ENCODE results near the gene ACOT7.
A peak's percentile ranks its signal among the peaks of the same experiment; 100 is the strongest.

Gene ACOT7

DNA sequence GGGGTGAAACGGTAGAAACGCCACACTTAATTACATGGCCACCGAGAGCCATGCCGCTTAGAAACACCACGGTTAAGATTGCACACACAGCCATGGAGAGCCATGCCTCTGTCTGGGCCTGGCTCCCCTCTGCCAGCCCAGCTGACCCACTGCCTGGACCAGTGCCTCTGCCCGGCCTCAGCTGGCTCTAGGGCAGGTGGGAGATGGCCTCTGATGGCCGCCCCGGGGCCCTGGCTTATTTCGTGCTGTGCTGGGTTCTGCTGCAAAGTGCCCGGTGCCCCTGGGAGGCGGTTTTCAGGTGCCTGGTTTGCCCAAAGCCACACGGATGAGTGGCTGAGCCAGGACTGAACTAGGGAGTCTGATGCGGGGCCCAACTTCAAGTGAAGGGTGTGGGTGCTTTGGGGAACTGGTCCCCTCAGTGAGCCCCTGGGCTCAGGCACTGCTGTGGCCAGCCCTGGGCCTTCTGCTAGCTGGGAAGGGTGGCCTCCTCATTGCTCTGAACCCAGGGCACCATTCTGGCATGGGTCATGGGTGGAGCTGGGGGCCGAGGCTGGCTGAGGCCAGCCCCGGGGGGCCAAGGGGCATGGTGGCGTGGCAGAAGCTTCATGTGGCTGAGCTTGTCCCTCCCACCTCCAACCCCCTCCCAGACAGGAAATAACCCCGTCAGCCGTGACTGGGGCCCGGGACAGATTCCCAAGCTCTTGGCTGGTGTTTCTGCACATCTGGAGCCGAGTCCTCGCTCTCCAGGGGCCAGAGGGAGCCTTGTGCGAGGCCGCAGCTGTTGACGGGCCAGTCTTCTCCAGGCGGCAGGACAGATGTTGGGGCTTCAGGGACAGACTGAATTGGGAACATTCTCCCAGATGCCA, 130.8 kb downstream of the ACOT7 start:
- DNase-seq: no peak

DNA sequence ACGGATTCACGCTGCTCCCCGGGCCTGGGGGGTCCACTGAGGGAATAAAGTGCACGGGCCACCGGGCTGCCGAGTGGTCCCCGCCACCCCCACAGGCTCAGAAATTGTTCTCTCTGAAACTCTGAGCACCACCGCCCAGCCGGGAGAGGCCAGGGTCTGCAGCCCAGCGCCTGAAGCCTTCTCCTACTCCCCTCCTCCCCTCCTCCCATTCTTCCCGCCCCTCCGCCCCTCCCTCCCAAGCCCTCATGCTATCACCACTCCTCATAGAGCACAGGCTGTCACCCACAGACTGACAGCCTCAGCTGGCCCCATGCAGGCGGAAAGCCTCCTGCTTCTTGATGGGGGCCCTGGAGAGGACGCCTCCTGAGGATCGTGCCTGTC, 132.0 kb downstream of the ACOT7 start:
- DNase-seq: no peak

DNA sequence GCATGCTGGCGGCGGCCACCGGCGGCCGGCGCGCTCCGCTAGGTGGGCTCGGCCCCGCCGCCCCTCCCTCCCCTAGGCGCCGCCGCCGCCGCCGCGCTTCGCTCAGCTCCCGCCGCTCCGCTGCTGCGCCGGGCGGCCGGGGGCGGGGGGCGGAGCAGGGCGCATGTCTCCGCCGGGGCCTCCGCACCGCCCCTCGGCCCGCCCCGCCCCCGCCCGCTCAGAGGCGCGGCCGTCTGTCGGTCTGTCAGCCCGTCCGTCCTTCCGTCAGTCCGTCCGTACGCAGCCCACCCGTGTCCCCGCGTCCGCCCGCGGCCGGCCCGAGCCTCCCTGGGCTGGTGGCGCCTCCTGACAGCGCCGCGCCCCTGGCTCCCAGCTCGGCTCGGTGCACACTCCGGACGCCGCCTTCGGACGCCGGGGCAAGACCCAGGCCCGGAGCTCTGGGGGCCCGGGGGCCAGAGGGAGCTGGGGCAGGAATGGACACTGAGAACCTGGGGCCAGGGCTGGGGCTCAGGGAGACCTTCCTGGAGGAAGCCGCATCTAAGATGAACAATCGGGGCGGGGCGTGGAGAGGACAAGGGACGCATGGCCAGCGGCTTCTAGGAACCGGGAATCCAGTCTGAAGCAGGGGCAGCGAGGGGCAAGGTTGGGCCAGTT, 132.5 kb downstream of the ACOT7 start, which contains the start of gene GPR153:
Gene GPR153 (minus strand): TSS at position 138 of the 654 bp plus-strand sequence. CDS start 6,193 bp downstream, outside the sequence.
- DNase-seq: peak; percentile 83

DNA sequence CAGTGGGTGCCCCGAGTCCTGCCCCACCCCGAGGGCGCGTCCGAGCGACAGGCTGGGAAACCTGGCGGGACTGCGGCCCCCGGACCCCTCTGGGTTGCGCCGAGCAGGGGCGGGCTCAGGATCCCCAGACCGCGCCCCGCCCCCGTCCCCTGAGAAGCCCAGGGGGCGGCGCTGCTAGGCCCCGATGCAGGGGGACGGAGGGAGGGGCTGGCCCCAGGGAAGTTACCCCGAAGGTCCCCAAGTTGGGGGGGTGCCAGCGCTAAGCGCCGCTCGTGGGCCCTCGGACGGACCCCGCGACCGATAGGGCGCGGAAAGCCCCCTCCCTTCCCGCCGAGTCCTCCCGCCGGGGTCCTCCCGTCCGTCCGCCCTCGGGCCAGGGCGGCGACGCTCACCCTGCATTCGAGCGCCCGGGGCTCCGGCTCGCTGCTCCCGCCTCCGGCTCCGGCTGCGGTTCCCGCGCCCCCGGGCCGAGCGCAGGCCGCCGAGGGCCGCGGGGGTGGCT, 133.1 kb downstream of the ACOT7 start:
- peak; percentile 68 for DNase-seq

DNA sequence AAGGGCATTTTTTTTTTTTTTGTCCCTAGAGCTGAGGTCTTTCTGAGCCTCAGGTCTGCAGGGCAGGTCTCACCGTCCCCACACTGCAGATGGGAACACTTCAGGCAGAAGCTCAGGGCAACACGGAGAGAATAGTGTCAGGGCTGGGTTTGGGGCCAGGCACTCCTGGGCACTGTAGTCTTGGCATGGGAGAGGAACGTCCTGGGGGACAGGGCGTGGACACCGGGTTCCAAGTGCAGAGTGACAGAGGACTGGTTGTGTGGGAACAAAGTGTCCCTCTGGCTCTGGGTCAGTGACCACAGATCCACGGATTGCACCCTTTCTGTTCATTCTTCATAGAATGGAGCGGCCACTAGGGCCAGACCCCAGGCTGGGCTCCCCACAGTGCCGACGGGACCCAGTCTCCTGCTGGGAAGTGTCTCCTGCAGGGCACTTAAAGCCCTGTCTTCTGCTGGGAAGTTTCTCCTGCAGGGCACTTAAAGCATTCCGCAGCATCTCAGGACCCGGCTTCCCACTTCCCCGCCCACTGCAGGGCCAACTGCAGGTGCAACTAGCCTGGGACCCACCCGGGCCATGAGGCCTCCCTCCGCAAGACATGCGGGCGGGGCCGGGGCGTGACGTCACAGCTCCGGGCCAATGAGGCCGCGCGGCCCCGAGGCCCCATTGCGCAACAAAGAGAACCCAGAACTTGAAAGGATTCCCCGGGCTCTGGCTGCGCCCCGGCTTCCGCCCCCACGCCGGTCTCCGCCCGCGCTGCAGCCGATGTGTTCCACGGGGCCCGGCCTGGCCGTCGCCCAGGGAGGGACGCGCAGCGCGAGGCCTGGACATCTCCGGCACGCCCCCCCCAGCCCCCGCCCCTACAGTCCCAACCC, 133.8 kb downstream of the ACOT7 start:
- peak; percentile 91 for DNase-seq

DNA sequence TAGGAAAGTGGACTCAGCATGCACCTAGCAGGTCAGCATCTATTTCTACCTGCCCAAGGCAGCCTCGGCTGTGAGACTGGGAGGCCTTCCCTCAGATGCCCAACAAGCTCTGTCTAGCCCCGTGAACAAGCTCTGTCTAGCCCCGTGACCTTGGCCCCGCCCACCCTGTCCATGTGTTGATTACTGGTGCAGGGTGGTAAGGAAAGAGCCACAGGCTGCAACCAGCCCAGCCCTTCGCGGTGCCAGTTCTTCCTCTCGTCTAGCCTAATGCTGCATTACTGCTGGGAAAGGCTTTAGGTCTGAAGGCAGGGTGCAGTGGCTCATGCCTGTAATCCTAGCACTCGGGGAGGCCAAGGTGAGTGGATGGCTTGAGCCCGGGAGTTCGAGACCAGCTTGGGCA, 134.9 kb downstream of the ACOT7 start:
- DNase-seq: no peak

DNA sequence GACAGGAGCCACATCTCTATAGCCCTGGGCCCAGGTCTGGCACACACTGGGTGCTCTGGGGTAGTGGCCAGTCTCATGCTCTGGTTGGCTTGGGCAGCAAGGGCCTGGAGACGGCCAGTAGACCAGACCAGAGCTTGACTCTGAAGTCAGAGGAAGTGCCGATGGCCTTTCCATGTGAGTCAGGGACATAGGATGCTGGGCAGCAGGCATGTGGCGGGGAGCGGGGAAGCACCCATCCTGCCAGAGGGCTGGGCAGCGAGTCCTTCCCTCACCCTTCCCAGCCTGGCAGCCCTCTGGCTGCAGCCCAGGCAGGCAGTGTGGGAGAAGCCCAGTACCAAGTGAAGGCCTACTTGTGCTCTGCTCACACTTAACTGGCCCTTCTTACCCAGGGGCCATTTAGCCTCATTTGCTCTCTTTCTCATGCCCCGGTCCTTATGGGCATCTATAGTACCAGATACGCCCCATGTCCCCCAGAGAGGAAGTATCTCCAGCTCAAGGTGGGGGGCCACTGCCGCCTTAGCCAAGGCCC, 136.0 kb downstream of the ACOT7 start:
- DNase-seq: no peak

DNA sequence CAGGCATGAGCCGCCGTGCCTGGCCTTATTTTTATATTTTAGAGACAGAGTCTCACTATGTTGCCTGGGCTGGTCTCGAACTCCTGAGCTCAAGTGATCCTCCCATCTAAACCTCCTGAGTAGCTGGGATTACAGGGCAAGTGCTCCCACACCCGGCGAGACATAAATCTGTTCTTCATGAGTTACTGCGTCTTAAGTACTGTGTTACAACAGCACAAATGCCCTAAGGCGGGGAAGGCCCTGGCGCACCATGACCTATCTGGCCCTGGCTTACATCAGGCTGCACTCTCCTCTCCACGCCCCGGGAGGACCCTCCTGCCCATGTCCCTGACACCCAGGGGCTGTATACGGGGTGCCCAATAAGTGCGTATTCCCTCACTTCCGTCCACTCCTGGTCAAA, 136.9 kb downstream of the ACOT7 start:
- DNase-seq: no peak

DNA sequence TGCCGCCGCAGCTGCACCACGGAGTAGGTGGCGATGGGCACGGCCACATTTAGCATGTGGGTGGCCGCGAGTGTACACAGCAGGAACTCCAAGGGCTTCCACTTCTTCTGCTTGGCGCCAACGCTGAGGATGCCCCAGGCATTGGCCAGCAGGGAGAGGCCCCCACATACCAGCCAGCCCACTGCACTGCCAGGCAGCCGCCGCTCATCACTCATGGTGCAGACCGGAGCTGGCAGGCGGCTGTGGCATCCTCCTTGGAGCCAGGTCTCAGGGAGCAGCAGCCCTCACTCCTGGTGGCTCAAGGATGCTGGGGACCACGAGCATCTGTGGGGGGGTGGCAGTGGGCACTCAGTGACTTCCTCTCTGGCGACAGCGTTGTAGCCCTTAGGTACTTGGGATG, 138.9 kb downstream of the ACOT7 start:
- no peak for DNase-seq

DNA sequence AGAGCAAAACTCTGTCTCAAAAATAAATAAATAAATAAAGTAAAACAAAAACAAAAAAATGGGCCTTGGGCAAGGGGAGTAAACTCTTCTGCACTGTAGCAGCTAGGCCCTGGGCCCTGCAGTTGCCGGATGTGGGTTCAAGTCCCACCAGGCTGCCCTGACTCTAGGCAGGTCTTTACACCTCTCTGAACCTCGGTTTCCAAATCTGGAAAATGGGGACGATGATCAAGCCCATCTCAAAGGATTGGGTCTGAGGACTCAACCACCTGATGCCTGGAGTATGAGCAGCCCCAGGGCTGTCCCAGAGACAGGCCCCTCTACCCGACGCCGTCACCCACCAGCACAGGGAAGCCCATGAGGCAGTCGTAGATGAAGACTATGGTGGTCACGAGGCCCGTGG, 140.2 kb downstream of the ACOT7 start:
- DNase-seq: no peak

DNA sequence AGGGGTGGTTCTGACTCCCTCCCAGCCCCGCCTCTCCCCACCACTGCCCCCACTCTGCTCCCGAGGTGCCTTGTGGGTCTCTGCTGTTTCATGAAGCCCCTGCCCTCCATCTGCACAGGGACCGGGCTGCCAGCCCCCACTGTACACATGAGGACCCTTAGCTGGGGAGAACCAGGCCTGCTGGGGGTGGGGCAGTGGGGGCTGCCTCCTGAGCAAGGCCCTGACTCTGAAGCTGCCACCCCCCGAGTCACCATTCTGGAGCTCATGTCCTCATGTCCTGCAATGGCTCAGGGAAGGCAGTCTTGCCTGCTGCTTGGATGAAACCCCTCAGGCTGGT, 141.2 kb downstream of the ACOT7 start:
- no peak for DNase-seq

DNA sequence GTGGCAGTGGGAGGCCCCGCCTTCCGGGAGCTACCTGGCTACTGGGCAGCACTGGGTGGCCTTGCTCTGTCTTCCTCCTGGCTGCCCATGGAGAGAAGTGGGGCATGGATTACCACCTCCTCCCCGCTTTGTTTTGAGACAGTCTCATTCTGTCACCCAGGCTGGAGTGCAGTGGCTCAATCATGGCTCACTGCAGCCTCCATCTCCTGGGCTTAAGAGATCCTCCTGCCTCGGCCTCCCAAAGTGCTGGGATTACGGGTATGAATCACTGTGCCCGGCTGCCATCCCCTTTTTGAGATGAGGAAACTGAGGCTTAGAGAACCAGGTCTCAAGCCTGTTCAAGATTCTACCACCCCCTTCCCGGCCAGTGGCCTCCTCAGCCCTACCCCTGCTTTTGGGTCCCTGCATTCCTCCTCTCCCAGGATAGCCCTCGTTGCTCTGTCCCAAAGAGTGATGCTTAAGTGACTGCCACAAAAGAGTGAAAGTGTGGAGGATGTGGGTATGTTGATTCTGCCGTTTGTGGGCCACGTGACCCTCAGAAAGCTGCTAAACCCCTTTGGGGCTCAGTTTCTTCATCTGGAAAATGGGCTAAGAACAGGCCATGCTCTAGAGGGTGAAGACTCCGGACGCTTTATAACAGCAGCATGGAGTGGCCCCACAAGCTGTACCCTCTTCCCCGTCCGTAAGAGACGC, 141.7 kb downstream of the ACOT7 start:
- DNase-seq: no peak

DNA sequence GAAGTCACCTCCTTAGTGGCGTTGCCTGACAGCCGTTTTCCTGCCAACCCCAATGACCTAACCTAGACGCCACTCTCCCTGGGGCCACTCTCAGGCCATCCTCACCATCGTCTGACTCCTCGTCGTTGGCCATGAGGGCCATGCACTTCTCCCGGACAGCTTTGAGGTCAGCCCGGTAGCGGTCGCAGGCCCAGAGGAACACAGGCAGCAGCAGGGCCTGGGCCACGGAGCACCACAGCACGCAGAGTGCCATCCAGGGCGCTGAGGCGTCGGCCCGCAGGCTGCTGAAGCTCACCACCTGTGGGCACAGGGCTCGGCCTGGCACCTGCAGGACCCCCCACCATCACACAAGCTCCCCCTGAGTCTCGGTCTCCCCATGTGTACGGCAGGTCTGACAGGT, 142.3 kb downstream of the ACOT7 start:
- DNase-seq: no peak

DNA sequence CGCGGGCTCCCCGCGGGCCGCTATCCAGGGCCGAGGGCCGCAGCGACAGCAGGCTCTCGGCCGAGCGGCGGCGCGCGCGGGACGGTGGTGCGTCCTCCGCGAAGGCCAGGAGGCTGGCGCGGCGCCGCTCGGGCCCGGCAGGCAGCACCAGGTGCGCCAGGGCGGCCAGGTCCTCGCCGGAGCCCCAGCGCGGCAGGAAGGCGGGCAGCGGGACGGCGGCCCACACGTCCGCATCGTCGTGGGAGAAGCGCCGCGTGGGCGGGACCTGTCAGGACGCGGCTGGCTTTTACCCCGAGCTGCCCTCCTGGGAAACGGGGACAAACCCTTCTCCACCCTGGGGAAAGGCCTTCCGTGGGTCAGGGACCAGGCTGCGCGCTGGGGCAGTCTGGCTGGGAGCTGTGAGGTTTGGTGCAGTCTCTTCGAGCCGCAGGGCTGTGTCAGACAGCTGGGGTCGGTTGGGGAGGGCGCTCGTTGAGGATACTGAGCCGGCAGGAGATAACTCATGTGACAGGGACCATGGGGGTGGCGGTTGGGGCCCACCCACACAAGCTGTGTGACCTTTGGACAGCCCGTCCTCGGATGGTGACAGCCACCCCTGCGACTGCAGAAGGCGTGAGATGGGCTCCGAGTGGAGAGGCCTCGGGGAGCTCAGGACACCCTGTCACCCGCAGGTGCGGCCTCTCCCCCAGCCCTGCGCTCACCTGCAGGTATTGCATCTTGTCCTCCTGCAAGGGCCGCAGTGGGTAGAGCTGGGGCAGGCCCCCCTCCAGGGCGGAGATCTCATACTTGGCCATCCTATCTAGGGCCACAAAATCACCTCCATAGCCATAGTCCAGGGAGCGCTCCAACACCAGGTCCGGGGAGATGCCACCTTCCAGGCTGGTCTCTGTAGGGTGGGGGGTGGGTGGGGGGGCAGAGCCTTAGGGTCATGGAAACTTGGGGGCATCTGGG, 143.6 kb downstream of the ACOT7 start:
- no peak for DNase-seq

DNA sequence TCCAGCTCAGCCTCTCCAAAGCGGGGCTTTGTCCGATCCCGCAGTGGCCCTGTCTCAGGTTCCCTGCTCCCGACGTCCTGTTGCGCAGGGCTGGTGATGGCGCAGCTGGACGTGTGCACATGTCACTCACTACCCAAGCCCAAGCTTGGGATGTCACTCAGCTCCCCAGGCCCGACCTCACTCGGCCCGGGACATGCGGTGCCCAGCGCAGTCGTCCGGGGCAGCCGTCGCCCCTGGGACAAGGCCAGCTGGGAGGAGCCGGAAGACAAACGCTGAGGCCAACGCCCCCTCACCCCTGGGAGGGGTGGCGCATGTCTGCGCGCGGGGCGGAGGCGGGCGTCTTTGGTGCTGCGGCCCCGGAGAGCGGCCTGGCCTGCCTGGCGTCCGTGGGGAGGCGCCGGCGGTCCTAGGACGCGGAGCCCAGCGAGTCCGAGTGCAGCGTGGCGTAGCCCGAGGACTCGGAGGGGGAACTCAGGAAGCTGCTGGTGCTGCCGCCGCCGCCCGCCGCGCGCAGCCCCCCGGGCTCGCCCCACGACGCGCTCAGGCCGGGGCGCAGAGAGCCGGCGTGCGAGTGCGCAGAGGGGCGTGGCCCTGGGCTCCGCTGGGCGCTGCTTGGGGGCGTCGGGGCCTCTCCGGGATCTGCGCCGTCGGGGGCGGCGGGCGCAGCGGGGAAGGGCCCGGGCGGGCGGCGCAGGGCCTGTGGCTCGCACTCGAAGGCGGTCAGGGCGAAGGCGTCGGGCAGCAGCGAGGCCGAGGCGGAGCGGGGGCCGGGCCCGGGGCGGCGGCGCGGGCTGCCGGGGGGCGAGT, 144.4 kb downstream of the ACOT7 start:
- no peak for DNase-seq

DNA sequence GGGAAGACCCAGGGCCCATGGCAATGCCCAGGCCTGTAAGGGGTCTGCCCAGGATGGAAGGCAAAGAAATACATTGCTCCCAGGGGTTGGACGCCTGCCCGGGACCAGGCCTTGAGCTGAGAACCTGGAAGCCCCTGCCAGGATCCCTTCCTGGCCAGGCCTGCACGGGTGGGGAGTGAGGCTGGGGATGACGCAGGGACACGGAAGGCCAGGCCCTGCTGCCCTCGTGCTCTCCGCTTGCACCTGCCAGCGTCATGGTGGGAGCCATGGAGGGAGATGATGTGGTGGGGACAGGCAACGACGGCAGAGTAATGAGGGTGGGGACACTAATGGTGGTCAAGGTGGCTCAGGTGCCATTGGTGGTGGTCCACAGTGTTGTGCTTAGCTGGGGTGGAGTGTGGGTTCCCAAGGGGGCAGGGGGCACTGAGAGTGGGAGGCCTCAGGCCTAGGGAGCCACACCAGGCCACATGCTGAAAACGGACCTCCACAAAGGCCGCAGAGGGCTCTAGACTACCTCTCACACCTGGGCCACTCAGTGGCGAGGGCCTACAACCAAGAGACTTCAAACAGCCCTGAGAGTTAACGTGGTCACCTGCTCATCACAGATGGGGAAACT, 145.3 kb downstream of the ACOT7 start:
- DNase-seq: no peak

DNA sequence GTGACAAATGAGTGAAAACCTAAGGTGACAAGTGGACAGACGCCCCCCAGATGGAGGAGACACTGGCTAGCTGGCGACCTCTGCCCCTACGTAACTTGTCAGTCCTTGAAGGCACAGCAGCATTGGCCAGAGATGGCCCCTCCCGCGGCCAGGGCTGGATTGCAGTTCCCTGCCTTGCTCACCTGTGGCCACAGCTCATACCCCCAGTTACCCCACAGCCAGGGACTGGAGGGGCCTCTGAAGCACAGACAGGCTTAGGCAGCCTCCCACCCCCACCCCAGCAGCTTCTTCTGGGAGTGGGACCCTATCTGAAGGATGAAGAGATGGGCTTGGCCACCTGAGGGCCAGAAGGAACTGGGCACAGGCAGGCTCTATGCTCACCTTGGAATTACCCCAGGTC, 145.9 kb downstream of the ACOT7 start:
- no peak for DNase-seq

DNA sequence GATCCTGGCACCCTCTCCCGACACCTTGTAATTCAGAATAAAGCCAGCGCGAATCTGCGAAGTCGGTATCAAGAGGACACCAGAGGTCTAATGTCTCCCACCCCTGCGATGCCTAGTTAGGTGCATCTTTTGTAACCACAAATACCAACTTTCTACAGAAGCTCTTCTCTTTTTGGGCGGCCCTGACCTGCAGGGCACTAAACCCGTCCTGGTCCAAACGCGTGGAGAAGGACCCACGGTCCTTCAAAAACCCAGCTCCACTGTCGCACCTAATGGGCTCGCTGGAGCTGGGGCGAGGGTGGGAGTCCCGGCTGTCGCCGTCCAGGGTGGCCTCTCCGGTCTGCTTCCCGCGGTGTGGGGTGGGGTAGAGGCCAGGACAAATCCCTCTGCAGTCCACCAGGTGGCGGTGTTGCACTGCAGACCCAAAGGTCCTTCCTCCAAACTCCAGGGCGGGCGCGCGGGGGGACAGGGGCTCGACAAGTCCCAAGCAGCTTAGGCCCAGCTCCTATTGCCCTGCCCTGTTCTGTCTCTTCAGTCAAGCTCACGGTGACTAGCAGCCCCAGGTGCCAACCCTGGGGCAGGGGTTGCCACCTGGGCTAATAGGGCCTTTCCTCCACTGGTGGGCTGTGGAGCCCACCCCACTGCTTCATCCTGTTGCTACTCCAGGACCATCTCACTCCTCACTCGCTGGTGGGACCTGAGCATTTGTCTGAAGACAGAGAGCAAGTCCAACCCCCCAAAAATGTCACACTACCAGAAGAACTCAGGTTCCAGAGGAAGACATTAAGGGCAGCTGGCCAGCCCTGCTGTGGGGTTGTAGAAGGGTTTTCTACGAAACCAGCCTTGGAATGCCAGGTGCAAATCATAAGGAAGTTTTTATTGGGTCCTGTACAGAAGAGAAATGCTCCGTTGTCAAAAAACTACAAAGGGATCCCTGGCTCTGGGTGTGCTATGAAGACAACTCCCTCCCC, 146.8 kb downstream of the ACOT7 start:
- peak; percentile 93 for DNase-seq

All from activated effector memory CD4-positive, alpha-beta T cell treated with anti-CD3 and anti-CD28 coated beads, Interleukin-2, amount 50 U/mL, for 16 hours (primary cell).